ENCODE results near the gene FYCO1.

The FYCO1 gene

DNA sequence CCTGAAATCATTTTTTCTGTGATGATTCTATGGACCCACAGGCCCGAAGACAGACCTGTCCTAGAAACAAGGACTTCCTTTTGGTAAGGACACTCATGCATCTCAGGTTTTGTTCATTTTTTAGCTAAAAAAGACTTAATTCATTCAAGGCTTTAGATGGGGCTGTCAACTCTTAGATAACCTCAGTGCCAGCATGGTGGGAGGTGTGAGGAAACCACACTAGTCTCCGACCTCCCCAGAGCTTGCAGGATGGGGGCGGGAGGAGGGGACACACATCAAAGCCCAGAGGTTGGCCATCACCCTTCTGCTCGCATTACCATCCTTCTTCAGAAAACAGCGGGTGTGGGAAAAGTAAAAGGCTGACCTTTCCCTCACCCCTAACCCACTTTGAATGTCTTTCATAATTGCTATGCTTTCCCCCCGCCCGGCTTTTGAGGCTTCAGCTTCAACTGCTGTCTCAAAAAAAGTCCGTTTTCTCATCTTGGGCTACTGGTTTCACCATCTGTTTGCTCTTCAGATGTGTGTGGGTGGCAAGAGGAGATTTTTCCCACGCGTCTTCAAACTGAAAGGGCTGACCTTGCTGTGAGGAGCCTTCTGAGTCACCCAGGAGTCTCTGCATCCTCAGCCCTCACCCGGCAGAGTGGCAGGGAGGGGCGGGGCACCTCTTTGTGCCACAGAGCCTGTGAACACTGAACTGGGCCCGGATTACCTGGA, 79.9 kb downstream of the FYCO1 start:
- no peak overlapping the region for H3K27ac ChIP-seq (replicated peaks)
- H3K27me3 ChIP-seq (ENCODE audit: insufficient read depth, poor library complexity, severe bottlenecking): no peaks in the 10 kb centered on the region
- no peak for TF ChIP-seq POLR2AphosphoS5 (IDR thresholded peaks at IDR 0.05; ENCODE audit: low read depth)
- no peak for TF ChIP-seq GABPA (IDR thresholded peaks at IDR 0.05; ENCODE audit: low read depth)
- TF ChIP-seq, protein P1, sequence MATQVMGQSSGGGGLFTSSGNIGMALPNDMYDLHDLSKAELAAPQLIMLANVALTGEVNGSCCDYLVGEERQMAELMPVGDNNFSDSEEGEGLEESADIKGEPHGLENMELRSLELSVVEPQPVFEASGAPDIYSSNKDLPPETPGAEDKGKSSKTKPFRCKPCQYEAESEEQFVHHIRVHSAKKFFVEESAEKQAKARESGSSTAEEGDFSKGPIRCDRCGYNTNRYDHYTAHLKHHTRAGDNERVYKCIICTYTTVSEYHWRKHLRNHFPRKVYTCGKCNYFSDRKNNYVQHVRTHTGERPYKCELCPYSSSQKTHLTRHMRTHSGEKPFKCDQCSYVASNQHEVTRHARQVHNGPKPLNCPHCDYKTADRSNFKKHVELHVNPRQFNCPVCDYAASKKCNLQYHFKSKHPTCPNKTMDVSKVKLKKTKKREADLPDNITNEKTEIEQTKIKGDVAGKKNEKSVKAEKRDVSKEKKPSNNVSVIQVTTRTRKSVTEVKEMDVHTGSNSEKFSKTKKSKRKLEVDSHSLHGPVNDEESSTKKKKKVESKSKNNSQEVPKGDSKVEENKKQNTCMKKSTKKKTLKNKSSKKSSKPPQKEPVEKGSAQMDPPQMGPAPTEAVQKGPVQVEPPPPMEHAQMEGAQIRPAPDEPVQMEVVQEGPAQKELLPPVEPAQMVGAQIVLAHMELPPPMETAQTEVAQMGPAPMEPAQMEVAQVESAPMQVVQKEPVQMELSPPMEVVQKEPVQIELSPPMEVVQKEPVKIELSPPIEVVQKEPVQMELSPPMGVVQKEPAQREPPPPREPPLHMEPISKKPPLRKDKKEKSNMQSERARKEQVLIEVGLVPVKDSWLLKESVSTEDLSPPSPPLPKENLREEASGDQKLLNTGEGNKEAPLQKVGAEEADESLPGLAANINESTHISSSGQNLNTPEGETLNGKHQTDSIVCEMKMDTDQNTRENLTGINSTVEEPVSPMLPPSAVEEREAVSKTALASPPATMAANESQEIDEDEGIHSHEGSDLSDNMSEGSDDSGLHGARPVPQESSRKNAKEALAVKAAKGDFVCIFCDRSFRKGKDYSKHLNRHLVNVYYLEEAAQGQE (IDR thresholded peaks at IDR 0.05; ENCODE audit: insufficient replicate concordance, low read depth): no peak
- TF ChIP-seq, protein P2, sequence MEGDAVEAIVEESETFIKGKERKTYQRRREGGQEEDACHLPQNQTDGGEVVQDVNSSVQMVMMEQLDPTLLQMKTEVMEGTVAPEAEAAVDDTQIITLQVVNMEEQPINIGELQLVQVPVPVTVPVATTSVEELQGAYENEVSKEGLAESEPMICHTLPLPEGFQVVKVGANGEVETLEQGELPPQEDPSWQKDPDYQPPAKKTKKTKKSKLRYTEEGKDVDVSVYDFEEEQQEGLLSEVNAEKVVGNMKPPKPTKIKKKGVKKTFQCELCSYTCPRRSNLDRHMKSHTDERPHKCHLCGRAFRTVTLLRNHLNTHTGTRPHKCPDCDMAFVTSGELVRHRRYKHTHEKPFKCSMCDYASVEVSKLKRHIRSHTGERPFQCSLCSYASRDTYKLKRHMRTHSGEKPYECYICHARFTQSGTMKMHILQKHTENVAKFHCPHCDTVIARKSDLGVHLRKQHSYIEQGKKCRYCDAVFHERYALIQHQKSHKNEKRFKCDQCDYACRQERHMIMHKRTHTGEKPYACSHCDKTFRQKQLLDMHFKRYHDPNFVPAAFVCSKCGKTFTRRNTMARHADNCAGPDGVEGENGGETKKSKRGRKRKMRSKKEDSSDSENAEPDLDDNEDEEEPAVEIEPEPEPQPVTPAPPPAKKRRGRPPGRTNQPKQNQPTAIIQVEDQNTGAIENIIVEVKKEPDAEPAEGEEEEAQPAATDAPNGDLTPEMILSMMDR (IDR thresholded peaks at IDR 0.05; ENCODE audit: insufficient read depth, low read length): no peak
- no peak for TF ChIP-seq SPI1 (IDR thresholded peaks at IDR 0.05; ENCODE audit: borderline replicate concordance, low read depth)
- DNase-seq (ENCODE audit: low read depth in 1 of 2, low spot score in 1 of 2): peak in 1 of 2 experiments; percentile 41
- H3K4me3 ChIP-seq (replicated peaks; ENCODE audit: insufficient read depth, low read length): no peak overlapping the region

DNA sequence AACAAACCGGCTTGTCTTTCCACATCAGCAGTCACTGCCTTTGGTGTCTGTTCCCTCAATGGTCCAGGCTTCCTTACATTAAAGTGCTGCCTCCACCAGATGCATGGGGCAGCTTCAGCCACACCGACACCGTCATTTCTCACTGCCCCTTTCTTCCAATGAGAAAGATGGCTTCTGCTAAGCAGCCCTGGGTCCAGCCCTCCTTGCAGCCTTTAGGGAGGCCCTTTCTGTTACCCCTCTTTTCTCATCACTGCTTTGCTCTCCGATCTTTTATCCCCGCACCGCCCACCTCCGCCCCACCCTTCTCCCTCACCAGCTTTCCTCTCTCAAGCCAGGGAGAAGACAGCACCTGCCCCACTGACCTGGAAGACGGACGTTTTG, 80.6 kb downstream of the FYCO1 start:
- DNase-seq (ENCODE audit: low read depth in 1 of 2, low spot score in 1 of 2): no peak
- H3K4me3 ChIP-seq (replicated peaks; ENCODE audit: insufficient read depth, low read length): no peak overlapping the region
- H3K27me3 ChIP-seq (ENCODE audit: insufficient read depth, poor library complexity, severe bottlenecking): no peaks in the 10 kb centered on the region
- no peak for TF ChIP-seq SPI1 (IDR thresholded peaks at IDR 0.05; ENCODE audit: borderline replicate concordance, low read depth)
- TF ChIP-seq POLR2AphosphoS5 (IDR thresholded peaks at IDR 0.05; ENCODE audit: low read depth): no peak
- TF ChIP-seq, protein P2 (IDR thresholded peaks at IDR 0.05; ENCODE audit: insufficient read depth, low read length): no peak
- no peak for TF ChIP-seq GABPA (IDR thresholded peaks at IDR 0.05; ENCODE audit: low read depth)
- TF ChIP-seq, protein P1 (IDR thresholded peaks at IDR 0.05; ENCODE audit: insufficient replicate concordance, low read depth): no peak
- no peak overlapping the region for H3K27ac ChIP-seq (replicated peaks)

DNA sequence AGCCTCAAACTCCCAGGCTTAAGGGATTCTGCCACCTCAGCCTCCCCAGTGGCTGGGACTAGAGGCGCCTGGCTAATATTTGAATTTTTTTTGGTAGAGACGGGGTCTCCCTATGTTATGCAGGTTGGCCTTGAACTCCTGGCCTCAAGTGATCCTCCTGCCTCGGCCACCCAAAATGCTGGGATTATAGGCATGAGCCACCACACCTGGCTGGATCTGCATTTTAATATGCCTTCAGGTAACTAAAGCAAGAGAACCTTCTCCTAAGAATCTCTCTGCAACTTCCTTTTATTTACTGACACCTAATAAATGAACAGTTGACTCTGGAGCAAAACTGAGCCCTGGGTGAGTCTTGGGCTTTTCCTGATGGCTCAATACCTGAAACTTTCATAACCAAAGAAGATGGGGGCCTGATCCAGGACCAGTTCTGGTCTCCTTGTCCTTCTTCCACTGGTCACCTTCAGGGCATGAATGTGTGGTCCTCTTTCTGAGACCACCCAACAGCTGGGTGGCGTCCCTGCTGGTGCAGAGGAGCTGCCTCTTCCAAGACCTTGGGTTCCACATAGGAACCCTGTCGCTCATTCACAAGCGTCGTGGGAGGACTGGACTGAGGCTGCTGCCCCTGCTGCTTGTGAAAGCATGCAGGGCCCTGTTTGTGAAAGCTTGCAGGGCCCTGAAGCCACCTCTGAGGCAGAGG, 81.1 kb downstream of the FYCO1 start:
- H3K4me3 ChIP-seq (replicated peaks; ENCODE audit: insufficient read depth, low read length): no peak overlapping the region
- H3K27me3 ChIP-seq (ENCODE audit: insufficient read depth, poor library complexity, severe bottlenecking): no peaks in the 10 kb centered on the region
- H3K27ac ChIP-seq (replicated peaks): no peak overlapping the region
- no peak for DNase-seq (ENCODE audit: low read depth in 1 of 2, low spot score in 1 of 2)
- TF ChIP-seq GABPA (IDR thresholded peaks at IDR 0.05; ENCODE audit: low read depth): no peak
- TF ChIP-seq, protein P1 (IDR thresholded peaks at IDR 0.05; ENCODE audit: insufficient replicate concordance, low read depth): no peak
- TF ChIP-seq, protein P2 (IDR thresholded peaks at IDR 0.05; ENCODE audit: insufficient read depth, low read length): no peak
- no peak for TF ChIP-seq POLR2AphosphoS5 (IDR thresholded peaks at IDR 0.05; ENCODE audit: low read depth)

Data from HL-60 (cell line).